HL-60 (cell line): ENCODE data around the gene NUTF2.

Experiments
- CTCF ChIP-seq: IDR thresholded peaks from one replicate; pipeline ENCODE4 v1.5.1; 2011; ENCODE audit warnings: low read length, control low read depth, inconsistent platforms; ENCODE audit not compliant: insufficient read depth
- GABPA ChIP-seq: IDR thresholded peaks from 2 replicates; pipeline ENCODE4 v1.6.1; 2012; ENCODE audit warnings: low read depth
- POLR2AphosphoS5 ChIP-seq: IDR thresholded peaks from 2 replicates; pipeline ENCODE4 v1.6.1; 2012; ENCODE audit warnings: low read depth
- REST ChIP-seq: IDR thresholded peaks from 2 replicates; pipeline ENCODE4 v1.6.1; 2012; ENCODE audit warnings: low read depth; ENCODE audit not compliant: insufficient replicate concordance
- SPI1 ChIP-seq: IDR thresholded peaks from 2 replicates; pipeline ENCODE4 v1.6.1; 2012; ENCODE audit warnings: low read depth, mild to moderate bottlenecking, borderline replicate concordance

- TF ChIP-seq CTCF = no peak
- no peak for TF ChIP-seq REST
- TF ChIP-seq POLR2AphosphoS5 = no peak
- no peak for TF ChIP-seq GABPA
- no peak for TF ChIP-seq SPI1
Measured at GRCh38 chr16:67856927-67857546, 10.3 kb downstream of the NUTF2 start.
